Peyer's patch (tissue), 4 donors: Measurements from ENCODE around the gene TRIM17.

Experiments used
- CTCF ChIP-seq, 6 experiments: fragments of 450-650 bp in 4 of 6; fragments of 200-600 bp in 2 of 6; sonication (generic) in 1 of 6; IDR thresholded peaks; one replicate each; pipeline ENCODE4 v1.5.1; 2017 to 2019; ENCODE audit warnings: antibody characterized with exemption in 6 of 6, mild to moderate bottlenecking in 3 of 6, moderate library complexity in 1 of 6
- POLR2A ChIP-seq, 2 donors: fragments of 450-650 bp; IDR thresholded peaks; one replicate each; pipeline ENCODE4 v1.5.1; 2017; ENCODE audit warnings: antibody characterized with exemption in 2 of 2, mild to moderate bottlenecking in 2 of 2, moderate library complexity in 2 of 2

- TF ChIP-seq CTCF (IDR thresholded peaks at IDR 0.05) (no peak), POLR2A (IDR thresholded peaks at IDR 0.05) (no peak)
Observed at GRCh38 chr1:228362884-228363450, 53.7 kb downstream of the TRIM17 start.
